GM21390 (cell line): ENCODE results near the gene REEP1.
"Not testable (repeated sequence)": the region's sequence is repeated elsewhere in the genome, so short reads cannot be mapped to it uniquely, and the experiment has no call there.

ENCODE experiments used
- ATAC-seq: cut with Tn5 transposase; IDR thresholded peaks from one replicate; pipeline ENCODE4 v1.9.1; 2021; ENCODE audit not compliant: unreplicated experiment

REEP1 gene

GRCh38 chr2:86347401-86347800 lies 10.0 kb upstream of the REEP1 start:
- ATAC-seq = no peak

- ATAC-seq = not testable (repeated sequence)
Observed at GRCh38 chr2:86345783-86346370, 8.5 kb upstream of the REEP1 start.

GRCh38 chr2:86344404-86344803 lies 7.0 kb upstream of the REEP1 start:
- ATAC-seq = no peak

GRCh38 chr2:86342488-86342887 lies 5.1 kb upstream of the REEP1 start:
- no peak for ATAC-seq

GRCh38 chr2:86341470-86341869 lies 4.0 kb upstream of the REEP1 start:
- ATAC-seq = no peak

GRCh38 chr2:86338778-86339295 lies 1.4 kb upstream of the REEP1 start:
- no peak for ATAC-seq

GRCh38 chr2:86336675-86337243 lies 667 bp downstream of the REEP1 start:
- no peak for ATAC-seq

GRCh38 chr2:86335865-86336674 lies 1.4 kb downstream of the REEP1 start:
- no peak for ATAC-seq

GRCh38 chr2:86333378-86333777 lies 4.0 kb downstream of the REEP1 start:
- ATAC-seq = no peak

- no peak for ATAC-seq
Observed at GRCh38 chr2:86332654-86333053, 4.8 kb downstream of the REEP1 start.

GRCh38 chr2:86331384-86331783 lies 6.0 kb downstream of the REEP1 start:
- ATAC-seq = no peak

- no peak for ATAC-seq
Observed at GRCh38 chr2:86330001-86330400, 7.4 kb downstream of the REEP1 start.

GRCh38 chr2:86323273-86324021 lies 14.0 kb downstream of the REEP1 start:
- ATAC-seq = no peak

- no peak for ATAC-seq
Observed at GRCh38 chr2:86319700-86320580, 17.5 kb downstream of the REEP1 start.

- no peak for ATAC-seq
Observed at GRCh38 chr2:86315084-86315483, 22.3 kb downstream of the REEP1 start.

GRCh38 chr2:86314125-86314524 lies 23.3 kb downstream of the REEP1 start:
- ATAC-seq = no peak

- no peak for ATAC-seq
Observed at GRCh38 chr2:86313341-86313740, 24.1 kb downstream of the REEP1 start.

GRCh38 chr2:86311879-86312278 lies 25.5 kb downstream of the REEP1 start:
- ATAC-seq = no peak

- ATAC-seq = no peak
Observed at GRCh38 chr2:86309966-86310365, 27.5 kb downstream of the REEP1 start.

- ATAC-seq = no peak
Observed at GRCh38 chr2:86308984-86309695, 28.3 kb downstream of the REEP1 start.
